ENCODE measurements around the gene ADGRF4.

Gene ADGRF4, protein sequence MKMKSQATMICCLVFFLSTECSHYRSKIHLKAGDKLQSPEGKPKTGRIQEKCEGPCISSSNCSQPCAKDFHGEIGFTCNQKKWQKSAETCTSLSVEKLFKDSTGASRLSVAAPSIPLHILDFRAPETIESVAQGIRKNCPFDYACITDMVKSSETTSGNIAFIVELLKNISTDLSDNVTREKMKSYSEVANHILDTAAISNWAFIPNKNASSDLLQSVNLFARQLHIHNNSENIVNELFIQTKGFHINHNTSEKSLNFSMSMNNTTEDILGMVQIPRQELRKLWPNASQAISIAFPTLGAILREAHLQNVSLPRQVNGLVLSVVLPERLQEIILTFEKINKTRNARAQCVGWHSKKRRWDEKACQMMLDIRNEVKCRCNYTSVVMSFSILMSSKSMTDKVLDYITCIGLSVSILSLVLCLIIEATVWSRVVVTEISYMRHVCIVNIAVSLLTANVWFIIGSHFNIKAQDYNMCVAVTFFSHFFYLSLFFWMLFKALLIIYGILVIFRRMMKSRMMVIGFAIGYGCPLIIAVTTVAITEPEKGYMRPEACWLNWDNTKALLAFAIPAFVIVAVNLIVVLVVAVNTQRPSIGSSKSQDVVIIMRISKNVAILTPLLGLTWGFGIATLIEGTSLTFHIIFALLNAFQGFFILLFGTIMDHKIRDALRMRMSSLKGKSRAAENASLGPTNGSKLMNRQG

GRCh38 chr6:47698342-47698787 lies at the start of gene ADGRF4:
Gene ADGRF4 (plus strand): TSS chr6:47698580. CDS start chr6:47707246, 8,666 bp downstream.
- DNase-seq, result no peak

DNA sequence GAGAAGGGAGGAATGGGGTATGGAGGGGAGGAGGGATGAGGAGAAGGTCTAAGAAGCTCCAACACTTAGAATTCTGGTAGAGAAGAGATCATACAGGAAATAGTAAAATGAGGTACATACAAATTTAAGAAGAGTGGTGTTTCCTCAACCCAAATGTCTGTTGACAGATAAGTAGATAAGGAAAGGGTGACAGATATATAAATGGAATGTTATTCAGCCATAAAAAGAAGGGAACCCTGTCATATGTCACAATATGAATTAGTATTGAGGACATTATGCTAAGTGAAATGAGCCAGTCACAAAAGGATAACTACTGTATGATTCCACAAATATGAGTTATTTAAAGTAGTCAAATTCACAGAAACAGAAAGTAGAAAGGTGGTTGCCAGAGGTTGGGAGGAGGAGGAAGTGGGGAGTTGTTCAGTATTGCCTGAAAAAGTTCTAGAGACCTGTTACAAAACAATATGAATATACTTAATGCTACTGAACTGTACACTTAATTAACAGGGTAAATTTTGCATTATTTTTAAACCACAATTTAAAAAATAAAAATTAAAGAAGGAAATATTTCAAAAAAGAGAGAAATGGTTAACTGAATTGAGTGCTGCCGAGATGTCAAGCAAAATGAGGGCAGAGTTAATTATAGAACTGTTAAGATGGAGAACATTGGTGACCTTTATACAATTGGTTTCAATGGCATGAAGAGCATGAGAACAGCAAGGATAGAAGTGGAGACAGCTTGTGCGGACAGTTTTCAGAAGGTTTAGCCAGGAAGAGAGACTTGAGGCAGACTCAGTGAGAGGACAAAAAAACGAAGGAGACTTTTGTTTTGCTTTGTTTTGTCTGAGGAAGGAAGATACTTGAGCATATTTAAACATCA lies 47.6 kb upstream of the ADGRF4 start:
- no peak for DNase-seq

DNA sequence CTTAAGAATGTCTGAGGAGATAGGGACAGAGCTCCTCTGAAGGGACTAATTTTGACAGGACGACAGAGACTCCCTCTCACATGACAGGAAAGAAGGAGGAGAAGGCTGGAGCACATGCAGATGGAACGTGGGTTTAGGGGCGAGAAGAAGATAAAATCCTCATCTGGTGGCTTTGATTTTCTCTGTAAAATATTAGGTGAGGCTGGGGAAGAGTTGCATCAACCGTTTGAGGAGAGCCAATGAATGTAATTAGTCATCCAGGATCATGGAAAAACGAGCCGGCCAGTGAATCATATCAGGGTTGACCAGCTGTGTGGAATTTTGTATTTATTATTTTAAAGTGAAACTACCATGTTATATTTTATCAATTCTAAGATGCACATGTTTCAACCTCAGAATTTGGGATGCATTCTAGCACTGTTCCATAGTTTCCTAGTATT lies 46.9 kb upstream of the ADGRF4 start:
- no peak for DNase-seq

GRCh38 chr6:47653706-47654105 lies 44.7 kb upstream of the ADGRF4 start:
- DNase-seq, result no peak

DNA sequence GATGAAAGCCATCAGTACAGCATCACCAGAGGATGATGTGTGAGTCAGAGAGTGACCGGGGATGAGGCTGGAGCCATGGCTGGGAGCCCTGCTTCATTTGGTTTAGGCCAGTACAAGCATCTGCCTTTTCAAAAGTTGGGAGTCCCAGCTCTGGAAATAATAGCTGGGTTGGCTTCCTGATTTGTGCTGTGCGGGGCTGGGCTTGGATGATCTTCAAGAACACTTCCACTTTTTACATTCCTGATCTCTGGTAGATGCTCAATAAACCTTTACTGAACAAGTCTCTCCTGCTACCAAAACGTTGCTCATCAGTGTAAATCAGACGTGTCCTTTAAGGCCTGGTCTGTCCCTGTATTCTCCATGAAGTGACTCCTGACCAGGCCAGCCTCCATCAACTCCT lies 44.1 kb upstream of the ADGRF4 start:
- no peak for DNase-seq

GRCh38 chr6:47655719-47656595 lies 42.4 kb upstream of the ADGRF4 start:
- peak; percentile 30 for DNase-seq

GRCh38 chr6:47661960-47662359 lies 36.4 kb upstream of the ADGRF4 start:
- DNase-seq, result no peak

DNA sequence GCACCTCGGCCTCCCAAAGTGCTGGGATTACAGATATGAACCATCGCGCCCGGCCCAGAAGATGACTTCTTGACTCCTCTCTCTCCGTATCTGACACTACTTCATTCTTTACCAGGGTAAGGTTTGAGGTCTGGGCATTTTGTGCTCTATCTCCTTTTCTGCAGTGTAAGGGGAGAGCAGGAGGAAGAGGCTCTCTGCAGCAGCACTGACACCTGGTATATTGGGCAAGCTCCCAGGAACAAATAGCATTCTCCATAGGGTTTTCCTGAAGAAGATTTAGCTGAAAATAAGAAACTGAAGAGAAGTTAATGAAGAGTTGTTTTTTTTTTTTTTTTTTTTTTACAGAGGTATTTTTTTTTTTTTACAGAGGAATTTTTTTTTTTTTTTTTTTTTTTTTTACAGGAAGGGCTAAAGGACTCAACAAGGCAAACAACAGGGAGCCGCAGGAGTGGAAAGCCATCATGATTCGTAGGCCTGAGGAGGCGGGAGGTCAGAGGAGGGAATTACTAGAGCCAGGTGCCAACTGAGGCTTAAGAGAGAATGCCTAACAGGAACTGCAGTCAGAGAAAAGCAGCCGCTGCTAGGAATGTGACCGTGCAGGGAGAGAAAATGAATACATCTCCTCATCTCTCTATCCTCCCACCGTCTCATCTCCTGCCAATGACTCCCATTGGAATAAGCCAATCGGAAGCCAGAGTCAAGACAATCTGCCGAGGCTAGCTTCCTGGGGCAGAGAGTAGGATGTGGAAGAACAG lies 34.7 kb upstream of the ADGRF4 start:
- DNase-seq, result no peak

DNA sequence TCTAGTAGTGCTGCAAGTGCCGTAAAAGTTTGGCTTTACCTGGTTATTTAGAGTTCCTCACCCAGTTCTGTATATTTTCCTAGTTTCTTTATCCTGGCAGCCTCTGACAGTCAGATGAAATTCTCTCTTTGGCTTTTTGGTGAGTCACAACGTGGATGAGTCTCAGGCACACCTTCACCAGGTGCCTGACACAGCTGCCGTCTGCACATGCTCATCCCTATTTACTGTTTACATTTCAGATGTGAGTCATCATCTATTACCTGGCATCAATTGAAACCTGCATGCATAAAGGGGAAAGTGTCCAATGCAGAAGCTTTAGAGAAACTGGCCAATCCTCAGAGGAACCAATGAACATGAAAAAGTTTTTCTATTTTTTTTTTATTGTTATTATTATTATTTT lies 33.3 kb upstream of the ADGRF4 start:
- no peak for DNase-seq

GRCh38 chr6:47669684-47670513 lies 28.5 kb upstream of the ADGRF4 start:
- DNase-seq, result no peak

DNA sequence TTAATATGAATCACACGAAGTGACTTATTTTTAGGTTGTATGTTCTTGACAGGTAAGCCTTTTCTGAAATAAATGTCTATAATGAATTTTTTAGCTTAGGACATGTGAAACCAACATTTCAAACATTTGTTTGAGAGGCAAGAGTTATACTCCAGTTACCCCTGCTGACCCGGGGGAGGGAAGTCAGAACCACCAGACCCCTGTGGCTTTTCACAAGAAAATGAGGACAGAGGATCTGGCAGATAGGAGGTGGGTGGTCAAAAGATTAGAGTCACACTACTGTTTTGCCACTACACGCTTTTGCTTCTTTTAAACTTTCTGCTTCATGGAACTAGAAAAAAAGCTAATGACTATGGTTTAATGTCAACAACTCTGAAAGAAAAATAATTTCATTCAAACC lies 27.5 kb upstream of the ADGRF4 start:
- DNase-seq, result peak; percentile 39

- no peak for DNase-seq
Measured at GRCh38 chr6:47671777-47672176, 26.6 kb upstream of the ADGRF4 start.

DNA sequence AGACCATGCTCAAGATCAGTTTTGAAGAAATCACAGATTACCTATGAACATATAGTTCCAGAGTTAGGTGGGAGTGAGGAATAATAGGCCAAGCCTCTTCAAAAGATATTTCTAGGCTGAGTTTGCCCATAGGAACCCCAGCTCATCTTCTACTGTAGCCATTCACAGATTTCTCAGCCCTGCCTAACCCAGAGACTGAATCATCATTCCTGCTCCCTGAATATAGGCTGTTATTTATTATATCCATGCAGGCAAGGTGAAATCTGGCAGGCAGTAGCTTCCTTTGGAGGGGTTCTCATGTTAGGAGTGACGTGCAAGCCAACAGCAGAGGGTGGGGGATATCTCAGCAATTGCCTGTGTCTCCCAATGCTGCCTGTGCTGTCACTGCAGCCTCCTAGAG lies 25.6 kb upstream of the ADGRF4 start:
- DNase-seq, result no peak

DNA sequence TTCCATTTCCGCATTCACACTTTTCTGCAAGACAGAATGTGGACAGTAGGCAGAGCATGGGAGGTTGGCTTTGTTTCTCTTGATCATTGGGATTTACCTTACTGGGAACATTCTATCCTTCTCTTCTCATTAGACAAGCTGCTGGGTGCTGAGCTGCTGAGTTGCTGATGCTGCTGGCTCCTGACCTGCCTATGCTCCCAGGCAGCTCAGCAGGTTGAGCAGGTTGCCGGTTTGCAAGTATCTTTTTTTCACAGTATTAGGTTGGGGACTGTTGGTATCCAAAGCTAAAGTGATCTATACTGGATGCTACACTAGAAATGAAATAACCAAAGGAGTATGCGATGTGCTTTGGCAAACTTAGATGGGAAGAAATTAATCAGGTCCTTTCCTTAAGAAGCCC lies 23.7 kb upstream of the ADGRF4 start:
- no peak for DNase-seq

GRCh38 chr6:47677381-47678100 lies 20.8 kb upstream of the ADGRF4 start:
- no peak for DNase-seq

DNA sequence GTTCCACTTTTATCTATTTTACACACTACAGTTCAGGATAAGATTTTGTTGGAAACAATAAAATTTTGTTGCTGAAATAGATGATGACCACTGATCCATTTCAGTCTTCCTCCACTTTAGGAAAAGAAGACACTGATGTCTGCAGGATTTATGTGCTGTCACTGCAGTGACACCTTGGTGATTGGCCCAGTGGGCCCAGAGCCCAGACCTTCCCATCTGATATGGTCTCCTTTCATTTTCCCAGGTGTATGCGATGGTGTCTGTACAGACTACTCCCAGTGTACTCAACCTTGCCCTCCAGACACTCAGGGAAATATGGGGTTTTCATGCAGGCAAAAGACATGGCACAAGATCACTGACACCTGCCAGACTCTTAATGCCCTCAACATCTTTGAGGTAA lies 19.6 kb upstream of the ADGRF4 start:
- DNase-seq, result no peak

- no peak for DNase-seq
Measured at GRCh38 chr6:47679322-47679906, 19.0 kb upstream of the ADGRF4 start.

DNA sequence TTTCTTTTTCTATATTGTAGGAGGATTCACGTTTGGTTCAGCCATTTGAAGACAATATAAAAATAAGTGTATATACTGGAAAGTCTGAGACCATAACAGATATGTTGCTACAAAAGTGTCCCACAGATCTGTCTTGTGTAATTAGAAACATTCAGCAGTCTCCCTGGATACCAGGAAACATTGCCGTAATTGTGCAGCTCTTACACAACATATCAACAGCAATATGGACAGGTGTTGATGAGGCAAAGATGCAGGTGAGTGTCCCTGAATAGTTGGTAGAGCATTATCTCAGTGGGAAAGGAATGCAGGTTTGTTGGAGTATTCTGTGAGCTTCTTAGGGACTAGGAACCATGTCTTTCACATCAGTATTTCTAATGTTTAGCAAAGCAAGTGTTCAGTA lies 18.3 kb upstream of the ADGRF4 start:
- DNase-seq, result no peak

- DNase-seq, result no peak
Measured at GRCh38 chr6:47680724-47681123, 17.7 kb upstream of the ADGRF4 start.
